Measurements from ENCODE around the gene SMIM8.

DNA sequence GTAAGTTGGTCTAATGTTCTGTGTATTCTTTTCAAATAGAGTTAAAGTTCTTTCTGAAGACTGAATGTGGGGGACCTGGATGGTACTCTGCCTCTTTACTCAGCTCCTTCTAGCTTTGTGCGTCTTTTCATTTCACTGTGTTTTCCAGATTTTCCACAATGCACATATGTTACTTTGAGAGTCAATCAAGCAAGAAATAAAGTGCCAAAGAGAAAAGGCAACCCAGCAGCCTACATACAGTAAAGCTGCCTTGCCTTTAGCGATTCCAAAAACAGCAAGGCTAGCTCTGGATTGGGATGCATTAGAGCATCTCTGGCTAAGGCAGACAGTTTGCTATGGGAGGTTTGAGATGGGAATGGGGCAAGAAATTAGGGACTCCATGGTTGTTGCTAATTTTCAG lies 27.5 kb downstream of the SMIM8 start:
- TF ChIP-seq POLR2A (IDR thresholded peaks at IDR 0.05) = no peak
- TF ChIP-seq, protein P1, sequence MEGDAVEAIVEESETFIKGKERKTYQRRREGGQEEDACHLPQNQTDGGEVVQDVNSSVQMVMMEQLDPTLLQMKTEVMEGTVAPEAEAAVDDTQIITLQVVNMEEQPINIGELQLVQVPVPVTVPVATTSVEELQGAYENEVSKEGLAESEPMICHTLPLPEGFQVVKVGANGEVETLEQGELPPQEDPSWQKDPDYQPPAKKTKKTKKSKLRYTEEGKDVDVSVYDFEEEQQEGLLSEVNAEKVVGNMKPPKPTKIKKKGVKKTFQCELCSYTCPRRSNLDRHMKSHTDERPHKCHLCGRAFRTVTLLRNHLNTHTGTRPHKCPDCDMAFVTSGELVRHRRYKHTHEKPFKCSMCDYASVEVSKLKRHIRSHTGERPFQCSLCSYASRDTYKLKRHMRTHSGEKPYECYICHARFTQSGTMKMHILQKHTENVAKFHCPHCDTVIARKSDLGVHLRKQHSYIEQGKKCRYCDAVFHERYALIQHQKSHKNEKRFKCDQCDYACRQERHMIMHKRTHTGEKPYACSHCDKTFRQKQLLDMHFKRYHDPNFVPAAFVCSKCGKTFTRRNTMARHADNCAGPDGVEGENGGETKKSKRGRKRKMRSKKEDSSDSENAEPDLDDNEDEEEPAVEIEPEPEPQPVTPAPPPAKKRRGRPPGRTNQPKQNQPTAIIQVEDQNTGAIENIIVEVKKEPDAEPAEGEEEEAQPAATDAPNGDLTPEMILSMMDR (IDR thresholded peaks at IDR 0.05) = no peak

Data from body of pancreas (tissue), 4 donors.